H1 (cell line): Measurements from ENCODE around the gene MED28.

Experiments used
- ATF3 ChIP-seq: IDR thresholded peaks from 2 replicates; pipeline ENCODE4 v1.6.1; 2011; ENCODE audit warnings: low read depth, mild to moderate bottlenecking, low read length; ENCODE audit not compliant: insufficient read depth
- BRCA1 ChIP-seq: IDR thresholded peaks from 2 replicates; pipeline ENCODE4 v1.6.1; 2012; ENCODE audit warnings: low read depth, low read length, improper control_type of control experiment
- CTCF ChIP-seq, 3 experiments: IDR thresholded peaks; 1 replicate in 2 of 3; 2 replicates in 1 of 3; pipeline versions ENCODE4 v1.5.1 to v1.6.1; 2011; ENCODE audit warnings: low read length in 3 of 3, mild to moderate bottlenecking in 3 of 3, inconsistent platforms in 2 of 3, low read depth in 1 of 3, moderate library complexity in 1 of 3; ENCODE audit not compliant: insufficient read depth in 1 of 3; ENCODE audit errors: control extremely low read depth in 1 of 3
- GABPA ChIP-seq: IDR thresholded peaks from 2 replicates; pipeline ENCODE4 v1.6.1; 2011; ENCODE audit warnings: mild to moderate bottlenecking, low read length, moderate library complexity, borderline replicate concordance; ENCODE audit not compliant: insufficient read depth
- JUN ChIP-seq: IDR thresholded peaks from 2 replicates; pipeline ENCODE4 v1.6.1; 2011; ENCODE audit warnings: low read depth, mild to moderate bottlenecking, improper control_type of control experiment, low read length
- POLR2A ChIP-seq, 2 experiments: IDR thresholded peaks; 1 replicate in 1 of 2; 2 replicates in 1 of 2; pipeline ENCODE4 v1.6.1; 2011; ENCODE audit warnings: low read depth in 2 of 2, low read length in 2 of 2, mild to moderate bottlenecking in 2 of 2; ENCODE audit errors: control extremely low read depth in 1 of 2
- SIN3A ChIP-seq, 2 experiments: IDR thresholded peaks in 1 of 2; conservative IDR thresholded peaks in 1 of 2; 2 replicates each; pipeline ENCODE4 v1.6.1; 2011 to 2012; ENCODE audit warnings: low read length in 2 of 2, improper control_type of control experiment in 1 of 2, low read depth in 1 of 2, mild to moderate bottlenecking in 1 of 2
- SIX5 ChIP-seq: IDR thresholded peaks from 2 replicates; pipeline ENCODE4 v1.6.1; 2011; ENCODE audit warnings: mild to moderate bottlenecking, low read depth, low read length
- SP1 ChIP-seq: IDR thresholded peaks from 2 replicates; pipeline ENCODE4 v1.6.1; 2011; ENCODE audit warnings: low read depth, low read length
- SUZ12 ChIP-seq: fragments of 200-600 bp; sonication (generic); IDR thresholded peaks from 2 replicates; pipeline ENCODE4 v1.6.1; 2012; ENCODE audit warnings: mild to moderate bottlenecking, inconsistent platforms, low read length, moderate library complexity, mixed read lengths
- TEAD4 ChIP-seq: IDR thresholded peaks from 2 replicates; pipeline ENCODE4 v1.6.1; 2012; ENCODE audit warnings: low read depth, low read length, inconsistent platforms, mixed read lengths

- TF ChIP-seq BRCA1 (no peak), ATF3 (peak; percentile 27; the same call in 1 of the 2 replicates), POLR2A (IDR thresholded peaks at IDR 0.05; ENCODE audit: control extremely low read depth in 1 of 2, low read depth in 2 of 2, low read length in 2 of 2) (peak; percentile 89 to 91), SIN3A (conservative IDR thresholded peaks at IDR 0.05 in 1 of 2, IDR thresholded peaks at IDR 0.05 in 1 of 2; ENCODE audit: low read depth in 1 of 2, low read length in 2 of 2) (peak; percentile 35 to 75; a peak in 1 of 4 replicates), TEAD4 (no peak), SP1 (peak; percentile 27; the same call in 1 of the 2 replicates), SIX5 (no peak), GABPA (no peak), CTCF (IDR thresholded peaks at IDR 0.05; ENCODE audit: control extremely low read depth in 1 of 3, insufficient read depth in 1 of 3, low read depth in 1 of 3, low read length in 3 of 3) (0 out of 4 replicates have a peak, but pooled peaks of 1 of the 3 experiments have one; percentile 12), SUZ12 (no peak), JUN (no peak)
These were observed 37.3 kb upstream of the MED28 start, which contains the start of gene LAP3 for GRCh38 chr4:17576932-17577664.
